Femur (tissue), 1 donor: ENCODE measurements around the gene STIM2.
A peak's percentile ranks its signal among the peaks of the same experiment; 100 is the strongest.
"Not testable (repeated sequence)": the region's sequence is repeated elsewhere in the genome, so short reads cannot be mapped to it uniquely, and the experiment has no call there.

Source experiments
- DNase-seq: peaks from one replicate; pipeline ENCODE4 v3.0.0-alpha.2; 2017

The STIM2 gene

DNA sequence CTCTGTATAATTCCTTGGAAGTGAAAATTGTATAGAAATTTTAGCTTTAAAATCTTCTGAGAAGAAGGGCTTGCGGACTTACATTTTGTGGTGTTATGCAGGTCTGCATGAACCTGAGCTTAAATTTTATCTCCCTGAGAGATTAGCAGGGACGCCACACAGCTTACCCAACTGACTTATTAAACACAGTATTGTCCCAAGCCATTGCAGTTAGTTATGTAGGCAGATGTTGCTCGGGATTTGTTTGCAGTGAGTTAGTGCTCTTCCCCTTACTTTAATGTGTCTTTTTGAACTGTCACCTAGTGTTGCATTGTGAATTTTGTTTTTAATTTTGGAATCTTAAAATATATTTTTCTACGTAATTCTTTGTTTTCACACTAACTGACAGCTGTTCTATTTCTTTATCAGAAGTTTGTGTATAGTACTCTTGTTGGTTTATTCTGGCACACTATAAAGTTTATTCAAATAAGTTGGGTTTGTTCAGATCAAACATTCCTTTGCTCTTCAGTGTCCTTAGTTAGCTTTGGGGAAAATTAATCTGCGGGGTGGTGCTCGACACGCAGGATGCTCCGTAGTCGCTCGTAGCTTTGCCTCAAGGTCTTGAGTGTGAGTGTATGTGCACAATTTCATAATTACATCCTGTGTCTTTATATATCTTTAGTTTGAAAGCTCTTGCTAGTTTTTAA, 145.4 kb downstream of the STIM2 start:
- DNase-seq = no peak

DNA sequence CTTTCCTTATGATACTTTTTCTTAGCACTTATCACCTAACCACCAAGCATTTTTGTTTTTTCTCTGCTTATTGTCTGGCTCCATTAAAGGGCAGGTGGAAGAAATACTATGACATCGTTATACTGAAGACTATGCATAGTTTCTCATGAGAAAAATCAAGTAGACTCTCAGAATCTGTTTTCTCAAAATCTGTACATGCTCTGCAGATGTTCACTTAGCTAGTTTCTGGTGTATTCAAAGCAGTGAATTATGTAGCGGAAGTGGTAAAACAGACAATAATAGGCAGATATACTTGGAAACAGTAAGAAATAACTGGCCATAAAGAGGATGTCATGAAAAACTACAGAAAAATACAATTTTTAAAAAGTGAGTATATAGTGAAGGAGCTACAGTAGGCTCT, 146.0 kb downstream of the STIM2 start:
- no peak for DNase-seq

DNA sequence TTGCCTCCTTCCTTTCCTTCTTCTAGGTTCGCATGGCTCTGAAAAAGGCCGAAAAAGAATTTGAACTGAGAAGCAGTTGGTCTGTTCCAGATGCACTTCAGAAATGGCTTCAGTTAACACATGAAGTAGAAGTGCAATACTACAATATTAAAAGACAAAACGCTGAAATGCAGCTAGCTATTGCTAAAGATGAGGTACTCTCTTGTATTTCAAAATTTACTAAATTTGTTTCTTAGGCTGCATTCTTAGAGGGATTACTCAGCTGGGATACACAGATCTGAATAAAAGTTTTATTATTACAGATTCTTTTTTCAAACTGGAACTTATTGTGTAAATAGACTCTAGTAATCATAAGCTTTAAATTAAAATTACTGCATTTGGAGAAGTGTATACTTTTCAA, 146.9 kb downstream of the STIM2 start:
- DNase-seq = no peak

- no peak for DNase-seq
These were observed 148.0 kb downstream of the STIM2 start for GRCh38 chr4:27008679-27009078.

- no peak for DNase-seq
These were observed 148.9 kb downstream of the STIM2 start for GRCh38 chr4:27009539-27009938.

DNA sequence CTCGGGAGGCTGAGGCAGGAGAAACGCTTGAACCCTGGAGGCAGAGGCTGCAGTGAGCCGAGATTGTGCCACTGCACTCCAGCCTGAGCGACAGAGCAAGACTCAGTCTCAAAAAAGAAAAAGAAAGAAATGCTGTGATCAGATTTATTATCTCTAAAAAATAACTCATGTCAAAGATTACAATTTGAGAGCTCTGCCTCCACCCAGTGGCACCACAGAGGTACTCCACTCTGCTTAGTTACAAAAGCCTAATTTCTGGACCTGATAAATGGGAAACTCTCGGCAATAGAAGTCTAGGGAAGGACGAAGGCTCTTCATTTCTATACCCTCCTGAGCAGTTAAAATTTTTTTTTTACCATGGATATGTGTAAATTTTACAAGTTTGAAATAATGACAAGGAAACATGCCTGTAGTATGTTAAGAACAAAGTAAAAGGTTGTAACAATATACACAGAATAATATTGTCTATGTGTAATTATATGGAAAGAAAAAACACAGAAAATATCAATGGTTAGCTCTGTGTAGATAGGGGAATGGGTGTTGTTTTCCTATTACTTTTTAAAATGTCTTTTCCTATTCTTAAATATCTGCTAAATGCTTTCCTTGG, 149.8 kb downstream of the STIM2 start:
- peak; percentile 62 for DNase-seq

GRCh38 chr4:27011401-27011800, 150.8 kb downstream of the STIM2 start:
- no peak for DNase-seq

DNA sequence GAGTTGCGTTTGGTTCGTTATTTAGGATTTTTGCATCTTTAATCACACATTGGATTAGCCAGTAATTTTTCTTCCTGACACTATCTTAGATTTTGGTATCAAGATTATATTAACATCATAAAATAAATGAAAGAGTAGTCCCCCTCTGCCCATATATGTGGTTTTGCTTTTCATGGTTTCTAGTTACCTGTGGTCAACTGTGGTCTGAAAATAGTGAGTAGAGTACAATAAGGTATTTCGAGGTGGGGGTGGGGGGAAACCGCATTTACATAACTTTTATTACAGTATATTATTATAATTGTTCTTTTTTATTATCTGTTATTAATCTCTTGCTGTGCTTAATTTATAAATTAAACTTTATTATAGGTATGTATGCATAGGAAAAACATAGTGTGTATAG, 152.4 kb downstream of the STIM2 start:
- DNase-seq = no peak

GRCh38 chr4:27016551-27016950, 155.9 kb downstream of the STIM2 start:
- DNase-seq = no peak

GRCh38 chr4:27017623-27018022, 157.0 kb downstream of the STIM2 start:
- no peak for DNase-seq

GRCh38 chr4:27018076-27018475, 157.4 kb downstream of the STIM2 start:
- no peak for DNase-seq

DNA sequence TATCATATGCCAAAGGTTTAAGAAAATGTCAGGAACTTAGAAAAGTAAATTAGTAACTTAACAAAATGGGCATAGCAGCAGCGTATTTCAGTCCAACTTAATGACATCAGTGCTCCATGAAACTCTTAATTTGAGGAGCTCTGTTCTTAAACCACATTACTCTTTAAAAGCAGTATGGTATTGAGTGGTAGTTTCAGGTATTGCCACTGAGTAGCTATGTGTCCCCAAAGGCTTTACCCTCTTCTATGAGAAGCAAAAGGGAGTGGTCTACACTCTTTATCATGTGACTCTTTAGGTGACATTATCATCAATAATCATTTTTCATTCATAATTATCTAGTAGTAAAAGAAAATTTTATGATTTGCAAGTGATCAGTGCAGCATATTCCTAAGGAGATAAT, 158.3 kb downstream of the STIM2 start:
- DNase-seq = no peak

- no peak for DNase-seq
These were observed 159.1 kb downstream of the STIM2 start for GRCh38 chr4:27019766-27020165.

GRCh38 chr4:27020203-27020602, 159.6 kb downstream of the STIM2 start:
- no peak for DNase-seq

- no peak for DNase-seq
These were observed 160.0 kb downstream of the STIM2 start for GRCh38 chr4:27020603-27021002.

DNA sequence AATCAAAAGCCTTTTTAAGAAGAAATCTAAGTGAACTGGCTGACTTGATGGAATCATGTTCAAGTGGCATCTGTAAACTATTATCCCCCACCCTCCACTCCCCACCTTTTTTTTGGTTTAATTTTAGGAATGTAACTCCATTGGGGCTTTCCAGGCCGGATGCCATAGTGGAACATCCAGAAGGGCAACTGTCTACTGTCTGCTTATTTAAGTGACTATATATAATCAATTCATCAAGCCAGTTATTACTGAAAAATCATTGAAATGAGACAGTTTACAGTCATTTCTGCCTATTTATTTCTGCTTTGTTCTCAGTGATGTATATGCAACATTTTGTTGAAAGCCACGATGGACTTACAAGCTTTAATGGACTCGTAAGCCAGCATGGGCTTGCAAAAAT, 162.3 kb downstream of the STIM2 start:
- DNase-seq = no peak

DNA sequence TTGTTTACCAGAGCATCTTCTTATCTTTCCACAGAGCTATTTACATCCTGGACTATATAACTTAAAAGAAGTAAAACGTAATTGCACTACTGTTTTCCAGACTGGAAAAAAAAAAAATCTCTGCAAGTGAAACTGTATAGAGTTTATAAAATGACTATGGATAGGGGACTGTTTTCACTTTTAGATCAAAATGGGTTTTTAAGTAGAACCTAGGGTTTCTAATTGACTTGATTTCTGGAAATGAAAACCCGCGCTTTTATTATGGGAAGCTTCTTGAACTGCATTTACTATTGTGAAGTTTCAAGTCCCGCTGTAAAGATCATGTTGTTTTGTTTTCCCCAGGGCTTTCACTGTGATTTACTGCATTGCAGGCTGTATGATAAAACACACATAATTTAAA, 162.7 kb downstream of the STIM2 start:
- DNase-seq = no peak

- peak; percentile 47 for DNase-seq
These were observed 164.2 kb downstream of the STIM2 start for GRCh38 chr4:27024805-27025204.

DNA sequence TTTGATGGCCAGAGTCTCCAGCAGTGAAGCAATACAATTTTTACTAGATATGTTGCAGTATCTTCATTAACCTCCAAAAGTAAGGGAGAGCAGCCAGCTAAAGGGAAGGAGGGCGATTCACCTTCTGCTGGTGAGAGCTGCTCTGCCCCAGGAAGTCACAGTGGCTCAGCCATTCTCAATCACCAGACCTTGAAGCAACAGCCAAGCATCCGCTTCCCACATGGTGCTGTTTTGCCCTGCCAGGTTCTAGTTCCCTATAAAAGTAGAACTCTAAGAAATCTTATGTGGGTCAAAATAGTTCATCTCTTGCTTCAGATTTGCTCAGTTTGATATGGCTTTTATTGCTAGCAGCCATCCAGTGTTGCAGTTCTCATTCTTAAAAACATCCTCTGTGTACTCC, 166.8 kb downstream of the STIM2 start:
- no peak for DNase-seq

GRCh38 chr4:27035127-27035526, 174.5 kb downstream of the STIM2 start:
- DNase-seq = not testable (repeated sequence)

- DNase-seq = no peak
These were observed 179.7 kb downstream of the STIM2 start for GRCh38 chr4:27040356-27040755.

GRCh38 chr4:27042411-27042810, 181.8 kb downstream of the STIM2 start:
- no peak for DNase-seq

- DNase-seq = no peak
These were observed 182.6 kb downstream of the STIM2 start for GRCh38 chr4:27043200-27043599.

DNA sequence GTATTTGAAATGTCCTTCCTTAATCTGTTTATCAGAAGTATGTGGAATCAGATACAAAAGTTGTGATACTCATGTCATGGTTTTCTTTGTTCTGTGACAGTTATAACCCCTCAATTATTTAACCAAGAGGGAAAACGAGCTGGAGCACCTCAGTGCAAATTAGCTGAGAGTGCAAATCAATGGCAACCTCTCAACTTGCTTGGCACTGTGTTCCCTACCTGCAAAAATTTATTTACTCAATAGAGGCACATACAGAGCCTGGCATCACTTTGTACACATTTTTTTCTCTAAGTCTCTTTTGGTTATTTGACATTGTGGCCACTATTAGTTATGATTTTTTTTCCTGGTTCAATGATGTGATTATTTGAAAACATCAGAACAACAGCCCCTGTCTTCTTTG, 186.2 kb downstream of the STIM2 start:
- DNase-seq = no peak
